NCI-H187 (cell line): Measurements from ENCODE around the gene DNM3.

Experiments
- DNase-seq, 2 experiments: peaks; one replicate each; lab custom pipeline; 2025; lab: John Stamatoyannopoulos, UW

DNM3 gene

GRCh38 chr1:171869097-171869496 lies 27.8 kb downstream of the DNM3 start:
- DNase-seq, result no peak

DNA sequence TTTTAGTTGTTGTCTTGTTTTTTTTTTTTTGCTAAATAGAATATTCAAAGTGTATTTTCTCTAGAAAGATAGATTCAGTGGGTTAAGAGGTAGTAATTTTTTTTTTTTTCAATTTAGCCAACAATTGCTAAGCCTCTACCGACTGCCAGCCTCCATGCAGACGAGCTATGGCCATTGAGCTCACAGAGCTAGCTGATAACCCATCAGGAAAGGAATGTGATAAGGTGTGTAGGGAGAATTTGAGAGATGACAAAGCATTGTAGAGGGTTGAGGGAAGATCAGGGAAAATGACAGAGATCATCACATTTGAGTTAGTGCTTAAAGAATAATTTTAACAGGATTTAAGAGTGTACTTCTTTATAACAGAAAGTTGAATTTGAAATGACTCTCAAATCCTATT lies 30.6 kb downstream of the DNM3 start:
- DNase-seq, result no peak

- no peak for DNase-seq
Observed at GRCh38 chr1:171872430-171872829, 31.1 kb downstream of the DNM3 start.

DNA sequence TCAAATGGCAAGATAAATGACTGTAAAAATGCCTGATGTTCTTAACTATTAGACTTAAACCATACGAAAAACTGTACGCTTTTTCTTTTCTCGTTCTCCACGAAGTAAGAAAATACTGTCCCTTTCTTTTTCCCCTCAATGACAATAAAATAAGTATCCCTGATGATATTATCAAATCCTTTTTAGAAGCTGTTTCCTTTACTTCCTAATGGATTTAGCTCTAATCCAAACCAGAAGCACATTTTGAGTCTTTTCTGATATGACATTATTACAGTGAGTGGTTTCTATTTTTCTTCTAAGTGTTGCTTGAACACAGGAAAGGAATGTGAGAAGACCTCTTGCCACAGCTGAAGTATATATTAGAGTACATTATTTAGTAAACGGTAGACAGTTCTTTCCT lies 32.4 kb downstream of the DNM3 start:
- no peak for DNase-seq

DNA sequence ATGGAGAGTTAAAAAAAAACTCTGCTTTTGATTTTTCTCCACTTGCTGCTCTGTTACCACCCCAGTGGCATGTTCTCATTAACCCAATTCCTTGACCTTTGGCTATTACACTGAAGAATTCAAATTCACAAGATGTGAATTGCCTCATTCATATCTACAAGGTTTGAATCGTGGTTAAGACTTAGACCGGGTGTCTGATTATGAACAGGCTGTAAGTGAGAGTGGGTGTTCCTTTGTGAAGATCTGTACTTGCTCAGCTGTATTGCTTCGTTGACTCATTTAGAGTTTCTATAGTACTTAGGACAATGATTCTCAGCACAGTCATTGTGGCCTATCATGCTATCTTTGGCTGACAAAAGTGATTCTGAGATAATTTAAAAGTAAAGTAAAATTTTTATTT lies 36.4 kb downstream of the DNM3 start:
- no peak for DNase-seq

GRCh38 chr1:171879556-171879955 lies 38.3 kb downstream of the DNM3 start:
- DNase-seq, result no peak

GRCh38 chr1:171881442-171881841 lies 40.1 kb downstream of the DNM3 start:
- no peak for DNase-seq

GRCh38 chr1:171883849-171884248 lies 42.6 kb downstream of the DNM3 start:
- no peak for DNase-seq

DNA sequence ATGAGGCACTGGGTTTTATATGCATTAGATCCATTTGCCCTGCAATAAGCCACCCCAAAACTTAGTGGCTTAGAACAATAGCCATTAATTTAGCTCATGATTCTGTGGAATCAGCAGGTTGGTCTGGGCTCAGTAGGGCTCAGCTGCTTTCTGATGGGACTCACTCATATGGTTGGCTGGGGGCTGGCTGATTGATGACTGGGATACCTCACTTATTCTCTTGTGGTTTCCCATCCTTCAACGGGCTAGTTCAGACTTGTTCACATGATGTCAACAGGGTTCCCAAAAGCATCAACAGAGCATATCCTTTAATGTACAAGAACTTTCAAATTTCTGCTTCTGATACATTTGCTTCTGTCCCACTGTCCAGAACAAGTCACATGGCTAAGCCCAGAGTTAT lies 43.2 kb downstream of the DNM3 start:
- no peak for DNase-seq

DNA sequence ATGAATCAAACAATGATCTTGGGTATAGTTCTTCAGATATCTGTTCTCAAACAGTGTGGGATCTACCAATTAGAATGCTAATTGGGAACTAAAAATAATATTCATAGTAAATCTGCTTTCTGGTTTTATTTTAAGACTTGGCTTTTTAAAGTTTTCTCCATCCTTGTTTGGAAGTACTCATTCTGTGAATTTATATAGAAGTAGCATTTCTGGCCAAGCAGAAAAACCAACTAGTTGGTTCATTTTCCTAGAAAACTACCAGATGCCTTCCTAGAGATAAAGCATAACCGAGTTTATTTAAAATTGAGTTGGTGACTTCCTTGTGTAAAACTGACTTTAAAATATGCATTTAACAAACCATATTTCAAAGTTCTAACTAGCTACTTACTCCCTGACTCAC lies 48.8 kb downstream of the DNM3 start:
- no peak for DNase-seq

GRCh38 chr1:171896936-171897703 lies 55.8 kb downstream of the DNM3 start:
- DNase-seq, result no peak

DNA sequence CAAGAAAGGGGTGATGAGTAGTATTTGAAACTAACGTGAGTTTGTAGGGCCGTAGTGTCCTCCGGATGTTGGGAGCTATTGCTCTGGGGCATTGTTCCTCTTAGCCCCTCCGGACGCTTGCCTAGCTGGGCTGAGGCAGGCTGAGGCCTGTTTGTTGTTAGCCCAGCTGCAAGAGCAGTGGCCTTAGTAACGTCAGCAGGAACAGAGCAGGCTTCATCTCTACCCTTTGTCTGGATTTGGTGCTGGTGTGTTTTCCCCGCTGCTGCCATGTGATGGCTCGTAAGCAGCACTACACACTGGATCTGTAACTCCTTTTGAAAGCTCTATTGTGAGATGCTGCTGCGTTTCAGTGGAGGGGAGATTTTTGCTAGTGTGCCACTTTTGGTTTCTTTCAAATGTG lies 57.6 kb downstream of the DNM3 start:
- DNase-seq, result no peak

DNA sequence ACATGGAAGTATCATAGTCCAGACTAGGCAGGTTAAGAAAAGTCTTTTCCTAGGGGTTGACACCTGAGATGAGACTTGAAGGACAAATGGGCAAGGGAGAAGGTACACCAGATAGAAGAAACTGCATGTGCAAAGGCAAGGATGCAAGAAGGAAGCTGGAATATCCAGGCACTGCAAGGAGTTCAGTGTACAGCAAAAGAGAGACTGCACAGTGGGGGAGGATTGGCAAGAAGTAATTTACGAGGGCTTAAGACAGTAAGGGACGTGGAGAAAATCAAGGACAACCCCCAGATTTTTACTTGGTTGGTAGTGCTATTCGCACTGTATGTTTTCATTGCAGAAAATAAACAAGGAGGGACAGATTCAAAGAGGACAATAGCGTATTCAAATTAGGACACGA lies 58.5 kb downstream of the DNM3 start:
- no peak for DNase-seq

- DNase-seq, result no peak
Observed at GRCh38 chr1:171901245-171901644, 59.9 kb downstream of the DNM3 start.

DNA sequence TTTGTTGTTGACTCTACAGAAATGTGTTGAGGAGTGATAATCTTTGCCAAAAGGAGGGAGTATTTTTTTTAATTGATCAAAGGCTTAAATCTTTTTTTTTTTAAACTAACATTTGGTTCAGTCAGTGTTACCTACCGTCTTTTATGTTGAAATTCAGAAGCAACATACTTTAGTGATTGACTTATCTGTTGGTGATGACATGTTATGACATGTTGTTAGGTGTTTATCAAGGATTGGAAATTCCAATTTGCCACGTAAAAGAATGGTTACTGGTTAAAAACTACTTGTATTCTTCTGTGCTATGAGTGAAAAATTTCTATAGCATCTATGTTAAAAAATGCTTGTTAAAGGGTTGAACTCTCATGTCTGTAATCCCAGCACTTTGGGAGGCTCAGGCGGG lies 61.2 kb downstream of the DNM3 start:
- DNase-seq, result no peak

GRCh38 chr1:171904778-171905450 lies 63.6 kb downstream of the DNM3 start:
- no peak for DNase-seq

DNA sequence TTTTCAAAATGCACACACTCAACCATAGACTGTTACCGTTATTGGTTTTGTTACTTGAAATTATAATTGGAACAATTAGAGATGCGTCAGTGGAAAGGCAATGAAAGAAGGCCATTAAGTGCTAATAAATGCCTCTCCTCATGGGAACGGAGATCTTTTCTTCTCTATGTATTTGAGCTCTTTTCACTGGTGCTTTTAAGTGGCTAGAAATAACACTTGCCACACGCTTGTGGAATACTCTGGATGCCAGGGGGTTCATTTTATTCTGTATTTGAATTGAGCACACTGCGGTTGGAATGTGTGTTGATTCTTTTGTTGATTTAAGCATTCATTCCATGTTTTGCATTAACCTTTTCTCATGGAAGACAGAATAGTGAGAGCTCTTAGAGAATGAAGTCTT lies 68.4 kb downstream of the DNM3 start:
- DNase-seq, result no peak

- DNase-seq, result no peak
Observed at GRCh38 chr1:171910786-171911185, 69.5 kb downstream of the DNM3 start.

DNA sequence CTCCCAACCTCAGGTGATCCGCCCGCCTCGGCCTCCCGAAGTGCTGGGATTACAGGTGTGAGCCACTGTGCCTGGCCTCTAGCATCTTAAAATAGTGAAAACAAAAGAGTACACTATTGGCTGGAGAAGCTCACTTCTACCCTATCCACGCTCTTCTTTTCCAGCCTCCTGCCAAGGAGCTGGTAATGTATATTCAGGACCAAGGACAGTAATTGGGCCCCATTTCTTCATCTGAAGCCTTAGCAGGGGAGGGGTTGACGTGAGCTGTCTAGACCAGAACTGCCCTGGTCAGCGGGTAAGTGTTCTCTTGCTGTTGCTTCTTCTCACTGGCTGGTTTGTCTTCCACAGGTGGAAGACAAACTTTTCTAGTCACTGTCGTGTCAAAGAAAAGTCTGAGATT lies 70.2 kb downstream of the DNM3 start:
- no peak for DNase-seq

- no peak for DNase-seq
Observed at GRCh38 chr1:171912509-171913175, 71.3 kb downstream of the DNM3 start.

GRCh38 chr1:171913385-171913784 lies 72.1 kb downstream of the DNM3 start:
- no peak for DNase-seq

DNA sequence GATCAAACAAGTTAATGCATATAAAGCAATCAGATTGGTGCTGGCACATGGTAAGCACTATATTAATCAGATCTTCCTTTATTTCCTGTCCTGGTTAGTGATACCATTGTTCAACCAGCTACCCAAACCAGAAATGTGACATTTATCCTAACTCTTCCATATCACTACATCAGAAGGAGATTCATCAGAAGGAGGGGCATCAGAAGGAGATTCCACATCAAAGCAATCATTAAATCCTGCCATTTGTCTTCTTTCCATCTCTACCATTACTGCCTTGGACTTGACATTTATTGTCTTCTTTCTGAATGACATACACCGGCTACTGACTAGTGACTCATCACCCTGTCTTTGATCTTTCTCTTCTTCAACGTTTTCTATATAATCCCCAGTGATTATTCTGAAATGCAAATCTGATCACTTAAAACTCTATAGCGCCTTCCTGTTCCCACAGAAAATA lies 75.0 kb downstream of the DNM3 start:
- DNase-seq, result no peak

DNA sequence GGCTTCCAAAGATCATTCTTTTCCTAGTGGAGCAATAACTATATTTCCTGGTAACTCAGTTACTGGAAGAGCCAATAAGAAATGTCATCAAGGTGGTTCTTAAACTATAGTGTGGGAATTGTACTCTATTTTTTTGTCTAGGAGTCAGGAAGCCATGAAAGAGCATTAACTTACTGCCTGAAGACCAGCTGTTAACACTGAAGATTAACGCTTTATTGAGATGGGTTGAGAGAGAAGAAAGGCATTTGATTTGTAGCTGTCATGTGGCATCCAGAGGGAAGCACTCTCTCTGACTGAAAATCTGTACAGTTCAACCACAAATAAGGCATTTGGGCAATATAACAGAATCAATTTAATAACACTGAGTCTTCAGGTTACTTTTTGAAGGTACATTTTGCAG lies 76.0 kb downstream of the DNM3 start:
- DNase-seq, result no peak
